Measurements from ENCODE around the gene FXYD7. TPM values are rescaled to one million over a fixed set of nuclear protein-coding genes. Genes with fewer than 3 reads are reported as not detected.

The FXYD7 gene
- polyA plus RNA-seq, 1 donor (not counting 4 experiments of a cell fraction or from before 2014, with no cell fraction given), result not detected

- H3K36me3 ChIP-seq (ENCODE audit: control insufficient read depth in 2 of 2, extremely low read depth in 1 of 2, insufficient read depth in 2 of 2, low read length in 2 of 2), result peaks cover 10 to 22% of the 10 kb centered on the region in 2 experiments
- no peak overlapping the region for H3K27ac ChIP-seq (ENCODE audit: control insufficient read depth, insufficient read depth, low read length)
- DNase-seq (ENCODE audit: low read depth, low spot score) (no peak), FAIRE-seq (no peak)
- H3K79me2 ChIP-seq (ENCODE audit: control insufficient read depth, insufficient read depth, low read length), result no peaks in the 10 kb centered on the region
- peaks cover 12% of the 10 kb centered on the region for H3K9me3 ChIP-seq (ENCODE audit: control insufficient read depth, low read depth, low read length)
- no peak overlapping the region for H3K4me2 ChIP-seq (ENCODE audit: control insufficient read depth, extremely low read depth, insufficient read depth, low read depth, low read length)
- no peaks in the 10 kb centered on the region for H3K27me3 ChIP-seq (ENCODE audit: control insufficient read depth, extremely low read depth, insufficient read depth, low read length)
- no peak overlapping the region for H3K9ac ChIP-seq (ENCODE audit: control insufficient read depth, extremely low read depth, insufficient read depth, low read length)
- peaks cover 3% of the 10 kb centered on the region for H3K9me1 ChIP-seq (ENCODE audit: control insufficient read depth, extremely low read depth, insufficient read depth, low read length)
- TF ChIP-seq CTCF (optimal IDR thresholded peaks at IDR 0.05 in 1 of 3, IDR thresholded peaks at IDR 0.05 in 1 of 3, conservative IDR thresholded peaks at IDR 0.05 in 1 of 3; ENCODE audit: extremely low read depth in 1 of 3, insufficient read depth in 2 of 3, low read length in 3 of 3) (no peak), EZH2 (IDR thresholded peaks at IDR 0.05; ENCODE audit: low read length) (no peak)
- dilution Hi-C loops (cut with MboI; ENCODE audit: extremely low pct_ligation_motif_present, low sequenced_read_pairs), result no loop called here
- H2AFZ ChIP-seq (ENCODE audit: control insufficient read depth, low read length), result no peak overlapping the region
- no peak overlapping the region for H3K4me3 ChIP-seq (ENCODE audit: control insufficient read depth in 2 of 3, extremely low read depth in 1 of 3, insufficient read depth in 2 of 3, low read depth in 1 of 3, low read length in 3 of 3)
- H4K20me1 ChIP-seq (ENCODE audit: control insufficient read depth, extremely low read depth, insufficient read depth, low read length), result no peaks in the 10 kb centered on the region
- peaks cover 29% of the 10 kb centered on the region for H3K4me1 ChIP-seq (ENCODE audit: control insufficient read depth, extremely low read depth, insufficient read depth, low read length)
Observed at GRCh38 chr19:35170359-35171061, 27.5 kb downstream of the FXYD7 start.

GRCh38 chr19:35171730-35172129, 28.7 kb downstream of the FXYD7 start:
- H3K4me1 ChIP-seq (ENCODE audit: control insufficient read depth, extremely low read depth, insufficient read depth, low read length), result peaks cover 36% of the 10 kb centered on the region
- dilution Hi-C loops (cut with MboI; ENCODE audit: extremely low pct_ligation_motif_present, low sequenced_read_pairs), result no loop called here

More at GRCh38 chr19:35171730-35172129, 28.7 kb downstream of the FXYD7 start:
- Histone ChIP-seq H3K4me2 (ENCODE audit: control insufficient read depth, extremely low read depth, insufficient read depth, low read depth, low read length) (no peak overlapping the region), H2AFZ (ENCODE audit: control insufficient read depth, low read length) (no peak overlapping the region), H3K9me1 (ENCODE audit: control insufficient read depth, extremely low read depth, insufficient read depth, low read length) (peaks cover 3% of the 10 kb centered on the region), H4K20me1 (ENCODE audit: control insufficient read depth, extremely low read depth, insufficient read depth, low read length) (no peaks in the 10 kb centered on the region), H3K4me3 (ENCODE audit: control insufficient read depth in 2 of 3, extremely low read depth in 1 of 3, insufficient read depth in 2 of 3, low read depth in 1 of 3, low read length in 3 of 3) (no peak overlapping the region), H3K27me3 (ENCODE audit: control insufficient read depth, extremely low read depth, insufficient read depth, low read length) (no peaks in the 10 kb centered on the region), H3K36me3 (ENCODE audit: control insufficient read depth in 2 of 2, extremely low read depth in 1 of 2, insufficient read depth in 2 of 2, low read length in 2 of 2) (peaks cover 4 to 10% of the 10 kb centered on the region in 2 experiments), H3K27ac (ENCODE audit: control insufficient read depth, insufficient read depth, low read length) (no peak overlapping the region), H3K9ac (ENCODE audit: control insufficient read depth, extremely low read depth, insufficient read depth, low read length) (no peak overlapping the region), H3K79me2 (ENCODE audit: control insufficient read depth, insufficient read depth, low read length) (no peaks in the 10 kb centered on the region), H3K9me3 (ENCODE audit: control insufficient read depth, low read depth, low read length) (peaks cover under 1% of the 10 kb centered on the region)
- FAIRE-seq, result no peak
- DNase-seq (ENCODE audit: low read depth, low spot score), result no peak
- TF ChIP-seq CTCF (optimal IDR thresholded peaks at IDR 0.05 in 1 of 3, IDR thresholded peaks at IDR 0.05 in 1 of 3, conservative IDR thresholded peaks at IDR 0.05 in 1 of 3; ENCODE audit: extremely low read depth in 1 of 3, insufficient read depth in 2 of 3, low read length in 3 of 3) (no peak), EZH2 (IDR thresholded peaks at IDR 0.05; ENCODE audit: low read length) (no peak)
